Tibial nerve (tissue), 4 donors: ENCODE data around the gene SLC26A2. TPM values are rescaled to one million over a fixed set of nuclear protein-coding genes. Genes with fewer than 3 reads are reported as not detected.

Source experiments
- DNase-seq, 2 donors: peaks; one replicate each; pipeline ENCODE4 v3.0.0-alpha.2; 2019; ENCODE audit warnings: low spot score in 2 of 2
- H3K27ac ChIP-seq, 4 donors: fragments of 200-600 bp; sonication (generic) in 3 of 4; one replicate each; pipeline ENCODE4 v1.5.1; 2017 to 2019; ENCODE audit warnings: mild to moderate bottlenecking in 1 of 4
- H3K27me3 ChIP-seq, 2 donors: fragments of 200-600 bp; sonication (generic) in 1 of 2; one replicate each; pipeline versions ENCODE4 v1.5.1 to v1.6.0; 2017 to 2019
- H3K36me3 ChIP-seq, 3 donors: fragments of 200-600 bp; sonication (generic); one replicate each; pipeline ENCODE4 v1.5.1; 2018 to 2019
- H3K4me1 ChIP-seq, 4 donors: fragments of 200-600 bp; sonication (generic) in 3 of 4; one replicate each; pipeline ENCODE4 v1.5.1; 2017 to 2019
- H3K4me3 ChIP-seq, 4 donors: fragments of 200-600 bp; sonication (generic) in 3 of 4; one replicate each; pipeline ENCODE4 v1.5.1; 2017 to 2019; ENCODE audit warnings: mild to moderate bottlenecking in 1 of 4, moderate library complexity in 1 of 4
- H3K9me3 ChIP-seq, 4 donors: fragments of 200-600 bp; sonication (generic) in 3 of 4; one replicate each; pipeline ENCODE4 v1.5.1; 2017 to 2019
- EP300 ChIP-seq, 2 donors: sonication (generic); formaldehyde crosslinking; IDR thresholded peaks; one replicate each; pipeline ENCODE4 v1.6.1; 2017; ENCODE audit warnings: antibody characterized with exemption in 2 of 2, mild to moderate bottlenecking in 1 of 2
- WGBS, 2 donors: methylation state at CpG; one replicate each; pipeline ENCODE4 v1.1.5; 2018; 5-methylcytosine and 5-hydroxymethylcytosine counted together
- small RNA-seq: library from RNA; depleted of rRNA; stranded (forward); fragments of <200 nt; gene quantifications from one replicate; pipeline ENCODE3, GENCODE V24; 2016
- total RNA-seq, 4 donors: library from RNA; depleted of rRNA; stranded (reverse); fragments of >200 nt; gene quantifications; one replicate each; pipeline ENCODE4 v1.1.0, GENCODE V29; 2016

The SLC26A2 gene
- total RNA-seq, 4 donors from 2014 or later: 10.2 to 17.9 (median 12.4) TPM

DNA sequence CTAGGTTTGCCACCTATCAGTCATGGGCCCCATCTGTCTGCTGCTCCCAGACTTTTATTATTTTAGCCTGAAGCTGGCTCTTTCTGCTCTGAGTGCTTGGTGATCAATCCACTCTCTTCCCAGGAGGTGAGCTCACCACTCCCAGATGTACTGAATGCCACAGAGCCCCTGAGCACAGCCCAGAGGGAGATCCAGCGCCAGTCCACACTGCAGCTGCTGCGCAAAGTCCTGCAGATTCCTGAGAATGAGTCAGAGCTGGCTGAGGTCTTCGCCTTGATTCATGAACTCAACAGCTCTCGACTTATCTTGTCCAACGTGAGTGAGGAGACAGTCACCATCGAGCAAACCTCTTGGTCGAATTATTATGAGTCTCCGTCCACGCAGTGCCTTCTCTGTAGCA, 76.0 kb downstream of the SLC26A2 start:
- no peak for DNase-seq
- H3K36me3 ChIP-seq: peaks cover 0 to 97% (median 29%) of the 10 kb centered on the region in 3 donors

More for the DNA sequence above, 76.0 kb downstream of the SLC26A2 start:
- H3K4me1 ChIP-seq: peaks cover 0 to 8% (median 0%) of the 10 kb centered on the region in 4 donors
- WGBS, 2 donors: 79 to 91% methylated on average over 9 of the region's 9 CpGs
- H3K9me3 ChIP-seq: no peaks in the 10 kb centered on the region
- H3K27ac ChIP-seq: no peak overlapping the region
- H3K4me3 ChIP-seq: no peak overlapping the region
- no peaks in the 10 kb centered on the region for H3K27me3 ChIP-seq
- no peak for TF ChIP-seq EP300 (IDR thresholded peaks at IDR 0.05)

Small RNA genes within 50 kb of the gene (small RNA-seq; reads per million reads assigned to genes)
- not detected for gene RF00019

Other genes starting within 250 kb of the SLC26A2 start
- 1 to 10 TPM; 1.7 to 7.2 (median 3.3) TPM for gene PPARGC1B, start 230.4 kb upstream of the SLC26A2 start, total RNA-seq
- under 1 TPM in 1 of 4 donors, not detected in 3; 0.22 TPM for gene PDE6A, start 16.0 kb upstream of the SLC26A2 start, total RNA-seq
- 10 to 100 TPM in 1 of 4 donors, 1 to 10 TPM in 3; 6.7 to 14.4 (median 8.1) TPM for gene TIGD6, start 39.9 kb downstream of the SLC26A2 start, total RNA-seq
- 10 to 100 TPM; 47.7 to 58.2 (median 55.3) TPM for gene HMGXB3, start 40.0 kb downstream of the SLC26A2 start, total RNA-seq
- gene CSF1R, start 125.8 kb downstream of the SLC26A2 start, total RNA-seq: 10 to 100 TPM; 35.4 to 57.9 (median 45.3) TPM
- 100 to 1,000 TPM; 171 to 354 (median 217) TPM for gene PDGFRB, start 195.1 kb downstream of the SLC26A2 start, total RNA-seq
- gene CDX1, start 206.0 kb downstream of the SLC26A2 start, total RNA-seq: 1 to 10 TPM in 1 of 4 donors, under 1 TPM in 1, not detected in 2; 0.22 to 2.5 TPM
- not detected for gene SLC6A7, start 229.3 kb downstream of the SLC26A2 start, total RNA-seq